ENCODE data around the gene SLC35F2. TPM values are rescaled to one million over a fixed set of nuclear protein-coding genes. Genes with fewer than 3 reads are reported as not detected.

Gene SLC35F2
- total RNA-seq, 1 donor from 2014 or later = 8.8 TPM

DNA sequence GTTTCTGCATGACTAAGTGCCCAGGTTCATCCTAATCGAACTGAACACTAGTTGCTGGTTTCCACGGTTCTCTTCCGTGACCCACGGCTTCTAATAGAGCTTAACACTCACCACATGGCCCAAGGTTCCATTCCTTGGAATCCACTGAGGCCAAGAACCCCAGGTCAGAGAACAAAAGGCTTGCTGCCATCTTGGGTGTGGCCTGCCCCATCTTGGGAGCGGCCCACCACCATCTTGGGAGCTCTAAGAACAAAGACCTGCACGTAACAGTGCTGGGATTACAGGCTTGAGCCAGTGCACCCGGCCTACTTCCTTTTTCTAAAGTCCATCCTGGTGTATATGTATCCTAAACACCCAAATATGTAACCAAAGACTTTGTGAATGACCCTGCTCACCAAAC lies 68.8 kb downstream of the SLC35F2 start:
- Histone ChIP-seq H3K4me3 (no peak overlapping the region), H3K27ac (no peak overlapping the region), H3K9me3 (no peaks in the 10 kb centered on the region), H3K27me3 (no peaks in the 10 kb centered on the region), H3K4me1 (no peaks in the 10 kb centered on the region), H3K36me3 (no peaks in the 10 kb centered on the region)
- DNase-seq (no peak), ATAC-seq (no peak)
- TF ChIP-seq, protein P1, sequence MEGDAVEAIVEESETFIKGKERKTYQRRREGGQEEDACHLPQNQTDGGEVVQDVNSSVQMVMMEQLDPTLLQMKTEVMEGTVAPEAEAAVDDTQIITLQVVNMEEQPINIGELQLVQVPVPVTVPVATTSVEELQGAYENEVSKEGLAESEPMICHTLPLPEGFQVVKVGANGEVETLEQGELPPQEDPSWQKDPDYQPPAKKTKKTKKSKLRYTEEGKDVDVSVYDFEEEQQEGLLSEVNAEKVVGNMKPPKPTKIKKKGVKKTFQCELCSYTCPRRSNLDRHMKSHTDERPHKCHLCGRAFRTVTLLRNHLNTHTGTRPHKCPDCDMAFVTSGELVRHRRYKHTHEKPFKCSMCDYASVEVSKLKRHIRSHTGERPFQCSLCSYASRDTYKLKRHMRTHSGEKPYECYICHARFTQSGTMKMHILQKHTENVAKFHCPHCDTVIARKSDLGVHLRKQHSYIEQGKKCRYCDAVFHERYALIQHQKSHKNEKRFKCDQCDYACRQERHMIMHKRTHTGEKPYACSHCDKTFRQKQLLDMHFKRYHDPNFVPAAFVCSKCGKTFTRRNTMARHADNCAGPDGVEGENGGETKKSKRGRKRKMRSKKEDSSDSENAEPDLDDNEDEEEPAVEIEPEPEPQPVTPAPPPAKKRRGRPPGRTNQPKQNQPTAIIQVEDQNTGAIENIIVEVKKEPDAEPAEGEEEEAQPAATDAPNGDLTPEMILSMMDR (IDR thresholded peaks at IDR 0.05) = no peak
- intact Hi-C loops (cut with DNase I) = no loop called here

DNA sequence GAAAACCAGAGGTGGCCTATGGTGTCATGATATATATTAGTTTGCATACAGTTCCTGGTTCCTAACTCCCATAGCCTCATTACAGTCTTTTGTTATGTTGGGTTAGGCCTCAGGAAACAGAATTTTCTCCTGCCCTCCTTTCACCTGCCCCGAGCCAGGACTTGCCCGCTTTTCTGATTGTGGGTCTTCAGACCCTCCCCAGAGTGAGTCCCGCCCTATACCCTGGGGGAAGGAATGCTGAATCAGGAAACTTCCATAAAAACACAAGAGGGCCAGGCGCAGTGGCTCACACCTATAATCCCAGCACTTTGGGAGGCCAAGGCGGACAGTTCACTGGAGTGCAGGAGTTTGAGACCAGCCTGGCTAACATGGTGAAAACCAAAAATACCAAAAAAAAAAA lies 70.9 kb downstream of the SLC35F2 start:
- TF ChIP-seq, protein P1 (IDR thresholded peaks at IDR 0.05) = no peak
- no peak overlapping the region for H3K4me3 ChIP-seq
- H3K36me3 ChIP-seq = no peaks in the 10 kb centered on the region
- intact Hi-C loops (cut with DNase I) = no loop called here
- no peaks in the 10 kb centered on the region for H3K9me3 ChIP-seq
- H3K27me3 ChIP-seq = no peaks in the 10 kb centered on the region
- no peak for ATAC-seq
- no peak overlapping the region for H3K27ac ChIP-seq
- no peaks in the 10 kb centered on the region for H3K4me1 ChIP-seq
- no peak for DNase-seq

DNA sequence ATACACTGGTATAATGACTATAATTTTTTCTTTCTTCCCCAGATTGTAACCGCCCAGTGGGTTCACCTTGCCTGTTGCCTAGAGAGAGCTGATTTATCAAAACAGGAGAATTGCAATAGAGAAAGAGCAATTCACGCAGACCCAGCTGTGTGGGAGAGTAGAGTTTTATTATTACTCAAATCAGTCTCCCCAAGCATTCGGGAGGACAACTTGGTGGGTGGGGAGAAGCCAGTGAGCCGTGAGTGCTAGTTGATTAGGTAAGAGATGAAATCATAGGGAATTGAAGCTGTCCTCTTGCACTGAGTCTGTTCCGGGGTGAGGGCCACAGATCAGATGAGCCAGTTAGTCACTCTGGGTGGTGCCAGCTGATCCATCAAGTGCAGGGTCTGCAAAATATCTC lies 73.2 kb downstream of the SLC35F2 start:
- Histone ChIP-seq H3K9me3 (no peaks in the 10 kb centered on the region), H3K4me3 (no peak overlapping the region), H3K27ac (no peak overlapping the region), H3K4me1 (no peaks in the 10 kb centered on the region), H3K27me3 (no peaks in the 10 kb centered on the region), H3K36me3 (no peaks in the 10 kb centered on the region)
- DNase-seq (no peak), ATAC-seq (peak; percentile 37)
- intact Hi-C loops (cut with DNase I) = no loop called here
- TF ChIP-seq, protein P1 (IDR thresholded peaks at IDR 0.05) = no peak

DNA sequence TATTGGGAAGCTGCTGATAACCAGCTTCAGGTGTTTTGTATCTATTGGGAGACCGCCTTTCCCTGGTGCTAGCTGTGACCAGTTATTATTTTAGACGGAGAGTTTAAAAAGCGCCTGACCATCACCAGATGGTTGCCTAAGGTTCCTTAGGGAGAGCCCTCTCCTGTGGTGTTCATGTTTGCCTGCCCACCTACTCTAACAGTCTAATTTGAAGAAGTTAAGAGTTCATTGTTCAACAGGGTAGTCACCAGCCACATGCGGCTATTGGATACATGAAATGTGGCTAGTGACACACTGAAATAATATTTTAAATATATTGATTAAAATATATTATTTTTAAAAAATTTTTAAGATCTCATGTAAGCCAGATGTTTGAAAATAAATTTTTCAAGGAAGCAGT lies 75.5 kb downstream of the SLC35F2 start:
- Histone ChIP-seq H3K4me1 (no peaks in the 10 kb centered on the region), H3K9me3 (no peaks in the 10 kb centered on the region), H3K4me3 (no peak overlapping the region), H3K27me3 (no peaks in the 10 kb centered on the region), H3K36me3 (no peaks in the 10 kb centered on the region), H3K27ac (no peak overlapping the region)
- TF ChIP-seq, protein P1 (IDR thresholded peaks at IDR 0.05) = no peak
- DNase-seq (no peak), ATAC-seq (no peak)
- intact Hi-C loops (cut with DNase I) = no loop called here

DNA sequence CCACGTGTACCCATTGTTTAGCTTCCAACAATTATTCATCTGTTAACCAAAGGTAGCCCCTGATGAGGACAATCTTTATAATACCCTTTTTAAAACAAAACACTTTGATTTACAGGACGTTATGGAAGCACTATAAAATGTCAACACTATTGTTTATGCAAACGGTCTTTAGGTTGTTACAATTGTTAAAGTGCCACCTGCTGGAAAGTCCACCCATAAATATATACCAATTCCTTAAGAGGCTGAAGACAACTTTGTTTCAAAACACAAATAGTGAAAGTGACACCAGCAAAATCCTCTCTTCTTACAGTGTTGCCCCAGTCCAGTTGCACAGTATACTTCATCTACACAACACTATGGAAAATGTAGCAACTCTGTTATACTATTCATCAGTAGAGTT lies 77.8 kb downstream of the SLC35F2 start:
- H3K27ac ChIP-seq = no peak overlapping the region
- no peaks in the 10 kb centered on the region for H3K27me3 ChIP-seq
- ATAC-seq = no peak
- DNase-seq = no peak
- intact Hi-C loops (cut with DNase I) = no loop called here
- H3K9me3 ChIP-seq = no peaks in the 10 kb centered on the region
- TF ChIP-seq, protein P1 (IDR thresholded peaks at IDR 0.05) = no peak
- H3K4me3 ChIP-seq = no peak overlapping the region
- no peaks in the 10 kb centered on the region for H3K4me1 ChIP-seq
- H3K36me3 ChIP-seq = no peaks in the 10 kb centered on the region

DNA sequence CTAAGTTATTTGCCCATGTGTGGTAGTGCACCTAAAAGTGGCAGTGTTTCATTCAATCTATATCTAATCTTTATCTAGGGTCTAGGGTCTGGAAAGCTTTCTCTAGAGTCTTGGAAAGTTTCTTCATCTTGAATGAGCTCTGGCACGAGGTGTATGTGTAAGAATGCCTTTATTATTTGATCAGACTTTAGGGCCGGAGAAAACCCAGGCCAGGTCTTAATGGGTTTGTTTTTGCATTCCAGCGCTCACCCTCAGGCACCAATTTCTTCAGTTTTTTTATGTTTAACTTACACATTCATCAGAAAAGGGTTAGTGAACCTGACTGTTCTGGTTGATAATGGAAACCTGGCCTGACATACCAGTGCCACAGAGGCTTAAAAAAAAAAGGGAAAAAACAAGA lies 78.5 kb downstream of the SLC35F2 start:
- no peak for DNase-seq
- Histone ChIP-seq H3K36me3 (no peaks in the 10 kb centered on the region), H3K4me1 (no peaks in the 10 kb centered on the region), H3K9me3 (no peaks in the 10 kb centered on the region), H3K4me3 (no peak overlapping the region), H3K27ac (no peak overlapping the region), H3K27me3 (no peaks in the 10 kb centered on the region)
- ATAC-seq = no peak
- TF ChIP-seq, protein P1 (IDR thresholded peaks at IDR 0.05) = no peak
- intact Hi-C loops (cut with DNase I) = no loop called here

All from upper lobe of right lung (tissue), 1 donor.